Parathyroid adenoma (tissue), 2 donors: ENCODE results near the gene FAM168A.
A peak's percentile ranks its signal among the peaks of the same experiment; 100 is the strongest.

Source experiments
- H2AFZ ChIP-seq: fragments of 300-600 bp; sonication (generic); one replicate; pipeline ENCODE4 v1.7.0; 2017; ENCODE audit warnings: antibody characterized with exemption, mild to moderate bottlenecking
- H3K27ac ChIP-seq: fragments of 300-600 bp; sonication (generic); one replicate; pipeline ENCODE4 v1.7.0; 2017
- H3K27me3 ChIP-seq: fragments of 300-600 bp; sonication (generic); one replicate; pipeline ENCODE4 v1.7.0; 2017; ENCODE audit warnings: low read length; ENCODE audit not compliant: control insufficient read depth, insufficient read depth
- H3K36me3 ChIP-seq: fragments of 300-600 bp; sonication (generic); one replicate; pipeline ENCODE4 v1.7.0; 2017; ENCODE audit warnings: low read length; ENCODE audit not compliant: control insufficient read depth, insufficient read depth
- H3K4me1 ChIP-seq: fragments of 300-600 bp; sonication (generic); one replicate; pipeline ENCODE4 v1.7.0; 2017; ENCODE audit warnings: control low read depth
- H3K4me2 ChIP-seq: fragments of 300-600 bp; sonication (generic); one replicate; pipeline ENCODE4 v1.7.0; 2017; ENCODE audit warnings: low read length
- H3K4me3 ChIP-seq: fragments of 300-600 bp; sonication (generic); one replicate; pipeline ENCODE4 v1.7.0; 2017; ENCODE audit warnings: low read depth, low read length
- H3K79me2 ChIP-seq: fragments of 300-600 bp; sonication (generic); one replicate; pipeline ENCODE4 v1.7.0; 2017; ENCODE audit warnings: control low read depth
- H3K9ac ChIP-seq: fragments of 300-600 bp; sonication (generic); one replicate; pipeline ENCODE4 v1.7.0; 2017; ENCODE audit warnings: mild to moderate bottlenecking
- H3K9me3 ChIP-seq: fragments of 300-600 bp; sonication (generic); one replicate; pipeline ENCODE4 v1.7.0; 2017; ENCODE audit warnings: low read length; ENCODE audit not compliant: control insufficient read depth
- TF ChIP-seq, protein P1 (sequence below): fragments of 300-600 bp; sonication (generic); IDR thresholded peaks from one replicate; pipeline ENCODE4 v1.7.0; 2017; ENCODE audit warnings: antibody characterized with exemption, mild to moderate bottlenecking
- donor health status: primary hyperparathyroidism.

FAM168A gene

DNA sequence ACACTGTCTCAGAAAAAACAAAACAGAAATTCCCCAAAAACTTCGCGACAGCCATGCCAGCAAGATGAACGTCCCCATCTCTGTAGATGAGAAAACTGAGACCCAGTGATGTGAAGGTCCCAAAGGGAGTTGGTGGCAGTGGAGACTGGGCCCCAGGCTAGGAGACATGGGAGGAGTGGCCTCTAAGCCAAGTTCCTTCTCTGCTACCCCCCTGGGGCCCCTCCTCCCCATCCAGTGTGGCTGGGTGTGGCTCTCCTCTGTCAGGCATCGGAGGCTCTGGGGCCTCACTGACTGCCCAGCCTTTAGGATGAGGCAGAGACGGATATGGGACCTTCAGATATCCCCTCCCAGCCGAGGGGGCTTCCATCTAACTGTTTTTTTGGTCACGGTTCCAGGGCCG, 211.9 kb downstream of the FAM168A start:
- Histone ChIP-seq H3K4me1 (peaks cover 3% of the 10 kb centered on the region), H3K27ac (peak overlapping the region; percentile 15), H3K4me2 (no peak overlapping the region)

DNA sequence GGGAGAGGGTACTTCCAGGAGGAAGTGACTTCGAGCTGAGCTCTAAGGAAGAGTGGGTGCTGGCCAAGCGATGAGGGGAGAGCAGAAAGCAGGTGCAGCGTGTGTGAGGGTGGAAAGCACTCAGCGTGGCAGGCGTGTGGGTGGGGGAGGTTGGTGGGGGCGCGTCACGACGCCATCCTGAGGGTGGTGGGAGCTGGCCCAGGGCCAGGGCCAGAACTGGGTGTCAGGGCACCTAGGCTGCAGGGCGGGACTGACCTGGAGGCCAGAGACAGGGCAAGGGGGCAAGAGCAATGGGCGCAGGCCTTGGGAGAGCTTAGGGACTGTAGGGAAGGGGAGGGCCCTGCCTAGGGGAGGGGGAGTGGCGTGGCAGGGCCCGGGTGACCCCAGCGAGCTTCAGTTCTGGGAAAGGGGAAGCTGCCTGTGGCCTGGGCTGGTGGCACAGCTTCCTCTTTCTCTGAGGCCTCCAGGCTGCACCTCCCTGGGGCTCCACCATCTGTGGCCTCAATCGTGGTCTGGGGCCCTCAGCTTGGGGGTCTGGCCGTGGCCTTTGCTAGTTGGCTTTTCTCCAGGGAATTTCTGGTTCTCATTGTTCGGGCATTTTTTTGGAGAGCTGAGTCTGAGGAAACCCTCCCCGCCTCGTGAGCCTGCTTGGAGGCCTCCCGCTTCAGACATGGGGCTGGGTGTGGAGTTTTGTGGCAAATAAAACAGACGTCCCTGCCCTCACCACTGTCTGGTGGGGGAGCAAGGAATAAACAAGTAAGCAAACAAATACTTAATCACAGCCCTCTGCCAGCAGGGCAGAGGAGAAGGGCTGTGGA, 212.8 kb downstream of the FAM168A start:
- H3K4me3 ChIP-seq: no peak overlapping the region
- TF ChIP-seq, protein P1, sequence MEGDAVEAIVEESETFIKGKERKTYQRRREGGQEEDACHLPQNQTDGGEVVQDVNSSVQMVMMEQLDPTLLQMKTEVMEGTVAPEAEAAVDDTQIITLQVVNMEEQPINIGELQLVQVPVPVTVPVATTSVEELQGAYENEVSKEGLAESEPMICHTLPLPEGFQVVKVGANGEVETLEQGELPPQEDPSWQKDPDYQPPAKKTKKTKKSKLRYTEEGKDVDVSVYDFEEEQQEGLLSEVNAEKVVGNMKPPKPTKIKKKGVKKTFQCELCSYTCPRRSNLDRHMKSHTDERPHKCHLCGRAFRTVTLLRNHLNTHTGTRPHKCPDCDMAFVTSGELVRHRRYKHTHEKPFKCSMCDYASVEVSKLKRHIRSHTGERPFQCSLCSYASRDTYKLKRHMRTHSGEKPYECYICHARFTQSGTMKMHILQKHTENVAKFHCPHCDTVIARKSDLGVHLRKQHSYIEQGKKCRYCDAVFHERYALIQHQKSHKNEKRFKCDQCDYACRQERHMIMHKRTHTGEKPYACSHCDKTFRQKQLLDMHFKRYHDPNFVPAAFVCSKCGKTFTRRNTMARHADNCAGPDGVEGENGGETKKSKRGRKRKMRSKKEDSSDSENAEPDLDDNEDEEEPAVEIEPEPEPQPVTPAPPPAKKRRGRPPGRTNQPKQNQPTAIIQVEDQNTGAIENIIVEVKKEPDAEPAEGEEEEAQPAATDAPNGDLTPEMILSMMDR: no peak
- no peak overlapping the region for H3K27ac ChIP-seq
- no peak overlapping the region for H3K9ac ChIP-seq
- no peaks in the 10 kb centered on the region for H3K27me3 ChIP-seq
- H3K4me2 ChIP-seq: no peak overlapping the region
- no peak overlapping the region for H2AFZ ChIP-seq
- H3K9me3 ChIP-seq: no peaks in the 10 kb centered on the region
- H3K36me3 ChIP-seq: no peaks in the 10 kb centered on the region
- peaks cover 3% of the 10 kb centered on the region for H3K4me1 ChIP-seq
- H3K79me2 ChIP-seq: no peaks in the 10 kb centered on the region

More for the DNA sequence above, 211.9 kb downstream of the FAM168A start:
- Histone ChIP-seq H3K9ac (no peak overlapping the region), H3K27me3 (no peaks in the 10 kb centered on the region), H2AFZ (no peak overlapping the region), H3K36me3 (no peaks in the 10 kb centered on the region), H3K79me2 (no peaks in the 10 kb centered on the region), H3K4me3 (no peak overlapping the region), H3K9me3 (no peaks in the 10 kb centered on the region)
- TF ChIP-seq, protein P1: no peak

GRCh38 chr11:73384531-73384871, 213.4 kb downstream of the FAM168A start:
- H2AFZ ChIP-seq: no peak overlapping the region
- no peak overlapping the region for H3K4me3 ChIP-seq
- H3K36me3 ChIP-seq: no peaks in the 10 kb centered on the region
- H3K79me2 ChIP-seq: no peaks in the 10 kb centered on the region
- TF ChIP-seq, protein P1: no peak
- peaks cover 3% of the 10 kb centered on the region for H3K4me1 ChIP-seq
- no peaks in the 10 kb centered on the region for H3K27me3 ChIP-seq
- no peak overlapping the region for H3K4me2 ChIP-seq
- no peaks in the 10 kb centered on the region for H3K9me3 ChIP-seq
- no peak overlapping the region for H3K27ac ChIP-seq
- no peak overlapping the region for H3K9ac ChIP-seq

DNA sequence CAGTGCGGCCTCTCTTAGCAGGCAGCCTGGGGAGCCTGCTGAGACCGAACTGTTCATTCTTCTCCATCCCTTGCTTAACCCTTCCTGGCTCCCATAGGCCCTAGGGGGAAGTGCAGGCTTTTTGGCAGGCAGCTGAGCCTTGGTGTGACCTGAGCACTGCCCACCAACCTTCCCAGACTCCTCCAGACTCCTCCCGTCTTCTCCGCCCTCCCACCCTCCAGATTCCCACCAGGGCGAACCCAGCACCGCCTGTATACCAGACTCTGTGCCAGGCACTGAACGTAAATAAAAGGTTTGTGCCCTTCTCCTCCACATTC, 213.8 kb downstream of the FAM168A start:
- no peak overlapping the region for H3K27ac ChIP-seq
- no peaks in the 10 kb centered on the region for H3K27me3 ChIP-seq
- H3K4me3 ChIP-seq: no peak overlapping the region
- H3K9ac ChIP-seq: no peak overlapping the region
- no peaks in the 10 kb centered on the region for H3K36me3 ChIP-seq
- H3K4me1 ChIP-seq: peaks cover 3% of the 10 kb centered on the region
- no peaks in the 10 kb centered on the region for H3K79me2 ChIP-seq
- no peaks in the 10 kb centered on the region for H3K9me3 ChIP-seq
- H2AFZ ChIP-seq: no peak overlapping the region
- H3K4me2 ChIP-seq: no peak overlapping the region
- TF ChIP-seq, protein P1: no peak
